ENCODE results near the gene ZHX3.

Gene ZHX3

DNA sequence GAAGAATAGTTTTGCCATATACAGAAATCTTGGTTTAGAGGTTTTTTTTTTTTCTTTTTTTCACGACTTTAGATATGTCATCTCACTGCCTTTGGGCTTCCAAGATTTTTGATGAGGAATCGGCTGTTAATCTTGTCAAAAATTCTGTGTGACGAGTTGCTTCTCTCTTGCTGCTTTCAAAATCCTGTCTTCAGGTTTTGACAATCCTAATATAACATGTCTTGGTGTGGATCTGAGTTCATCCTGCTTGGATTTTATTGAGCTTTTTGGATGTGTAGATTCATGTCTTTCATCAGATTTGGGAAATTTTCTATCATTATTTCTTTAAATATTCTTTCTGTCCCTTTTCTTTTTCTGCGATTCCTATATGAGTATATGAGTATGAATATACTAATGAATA, 119.1 kb downstream of the ZHX3 start:
- no peak for DNase-seq (ENCODE audit: low read depth in 1 of 2, low spot score in 1 of 2)

DNA sequence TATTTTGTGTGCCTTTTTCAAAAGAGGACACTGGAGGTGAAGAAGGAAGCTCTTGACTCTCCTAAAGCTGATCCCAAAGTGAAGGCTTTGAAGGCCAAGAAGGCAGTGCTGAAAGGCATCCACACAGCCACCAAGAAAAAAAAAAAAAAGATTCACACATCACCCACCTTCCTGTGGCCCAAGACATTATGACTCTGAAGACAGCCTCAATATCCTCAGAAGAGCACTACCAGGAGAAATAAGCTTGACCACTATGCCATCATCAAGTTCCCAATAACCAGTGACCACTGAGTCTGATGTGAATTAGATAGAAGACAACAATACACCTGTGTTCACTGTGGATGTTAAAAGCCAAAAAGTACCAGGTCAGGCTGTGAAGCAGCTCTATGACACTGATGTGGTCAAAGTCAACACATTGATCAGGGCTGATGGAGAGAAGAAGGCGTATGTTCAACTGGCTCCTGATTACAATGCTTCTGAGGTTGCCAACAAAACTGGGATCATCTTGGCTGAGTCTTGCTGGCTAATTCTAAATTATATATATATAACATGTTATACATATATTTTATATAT, 120.8 kb downstream of the ZHX3 start:
- no peak for DNase-seq (ENCODE audit: low read depth in 1 of 2, low spot score in 1 of 2)

DNA sequence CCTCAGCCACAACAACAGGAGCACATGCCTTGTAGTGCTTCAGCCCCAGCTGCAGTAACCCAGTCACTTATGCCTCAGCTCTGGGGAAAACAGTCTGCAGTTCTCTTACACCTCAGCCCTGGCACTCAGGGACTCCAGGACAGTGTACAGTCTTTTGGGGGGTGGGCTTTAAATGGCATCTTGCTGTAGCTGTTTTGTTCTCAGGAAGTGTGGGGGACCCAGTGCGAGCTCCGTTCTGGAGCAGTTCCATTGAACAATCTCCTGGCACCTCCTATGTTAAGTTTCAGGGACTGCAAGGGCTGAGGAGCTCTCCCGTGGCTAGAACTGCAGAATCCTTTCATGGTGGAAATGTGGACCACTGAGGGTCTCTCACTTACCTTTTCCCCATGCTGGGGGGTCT, 125.0 kb downstream of the ZHX3 start:
- DNase-seq (ENCODE audit: low read depth in 1 of 2, low spot score in 1 of 2), result no peak

DNA sequence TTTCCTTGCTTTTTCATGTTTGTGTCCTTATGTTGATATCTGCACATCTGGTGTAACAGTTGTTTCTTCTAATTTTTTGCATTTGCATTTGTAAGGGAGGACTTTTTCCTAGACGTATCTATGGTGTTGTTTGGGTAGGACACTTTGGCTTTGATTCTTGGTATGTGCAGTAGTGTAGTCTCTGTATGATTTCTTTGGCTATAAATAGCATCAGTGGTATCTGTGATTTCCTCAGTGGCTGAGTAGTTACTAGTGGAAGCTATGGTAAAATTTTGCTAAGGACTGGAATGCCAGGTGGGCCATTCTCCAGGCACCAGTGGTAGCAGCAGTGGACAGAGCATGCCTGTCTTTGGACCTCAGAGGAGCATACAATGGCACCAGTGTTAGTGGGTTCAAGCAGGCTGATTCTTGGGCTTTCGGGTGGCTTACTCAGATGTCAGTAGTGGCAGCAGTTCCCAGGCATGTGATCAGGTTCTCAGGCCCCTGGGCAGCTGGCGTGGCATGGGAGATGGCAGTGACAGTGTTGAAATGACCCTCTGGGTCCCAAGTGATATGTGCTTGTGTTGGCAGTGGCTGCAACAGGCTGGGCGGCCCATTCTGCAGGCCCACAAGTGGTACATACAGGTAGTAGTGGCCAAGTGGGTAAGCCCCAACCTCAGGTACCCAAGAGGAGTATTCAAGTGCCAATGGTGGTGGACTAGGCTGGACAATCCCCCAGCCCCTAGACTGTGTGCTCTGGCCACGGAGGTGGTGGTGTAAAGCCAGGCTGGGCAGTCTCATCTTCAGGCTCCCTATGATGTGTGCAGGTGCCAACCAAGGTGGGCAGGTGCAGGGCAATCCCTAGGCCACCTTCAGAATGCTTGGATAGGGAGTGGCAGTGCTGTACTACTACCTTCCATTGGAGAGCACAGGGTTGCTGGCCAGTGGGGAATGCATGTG, 125.7 kb downstream of the ZHX3 start:
- no peak for DNase-seq (ENCODE audit: low read depth in 1 of 2, low spot score in 1 of 2)

GRCh38 chr20:41187668-41188067, 129.9 kb downstream of the ZHX3 start:
- no peak for DNase-seq (ENCODE audit: low read depth in 1 of 2, low spot score in 1 of 2)

- no peak for DNase-seq (ENCODE audit: low read depth in 1 of 2, low spot score in 1 of 2)
Measured at GRCh38 chr20:41185013-41185757, 132.3 kb downstream of the ZHX3 start.

DNA sequence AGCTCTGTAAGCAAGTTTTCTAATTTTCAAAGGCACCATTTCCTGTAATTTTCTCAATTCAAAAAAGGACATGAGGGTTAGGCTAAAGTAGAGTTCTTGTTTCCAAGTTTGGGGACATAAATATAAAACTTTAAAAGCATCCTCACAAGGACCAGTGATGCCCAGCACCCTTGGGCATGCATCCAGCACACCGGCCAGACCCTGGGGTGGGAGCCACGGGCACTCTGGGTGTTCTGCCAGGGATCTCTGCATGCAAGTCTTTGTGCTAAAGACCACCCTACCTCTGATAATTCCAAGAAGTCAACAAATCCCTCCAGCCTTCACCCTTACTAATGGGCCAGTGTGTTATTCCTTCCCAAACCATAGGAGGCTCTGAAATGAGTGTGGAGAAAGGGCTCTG, 133.7 kb downstream of the ZHX3 start:
- no peak for DNase-seq (ENCODE audit: low read depth in 1 of 2, low spot score in 1 of 2)

- DNase-seq (ENCODE audit: low read depth in 1 of 2, low spot score in 1 of 2), result no peak
Measured at GRCh38 chr20:41183391-41183790, 134.1 kb downstream of the ZHX3 start.

DNA sequence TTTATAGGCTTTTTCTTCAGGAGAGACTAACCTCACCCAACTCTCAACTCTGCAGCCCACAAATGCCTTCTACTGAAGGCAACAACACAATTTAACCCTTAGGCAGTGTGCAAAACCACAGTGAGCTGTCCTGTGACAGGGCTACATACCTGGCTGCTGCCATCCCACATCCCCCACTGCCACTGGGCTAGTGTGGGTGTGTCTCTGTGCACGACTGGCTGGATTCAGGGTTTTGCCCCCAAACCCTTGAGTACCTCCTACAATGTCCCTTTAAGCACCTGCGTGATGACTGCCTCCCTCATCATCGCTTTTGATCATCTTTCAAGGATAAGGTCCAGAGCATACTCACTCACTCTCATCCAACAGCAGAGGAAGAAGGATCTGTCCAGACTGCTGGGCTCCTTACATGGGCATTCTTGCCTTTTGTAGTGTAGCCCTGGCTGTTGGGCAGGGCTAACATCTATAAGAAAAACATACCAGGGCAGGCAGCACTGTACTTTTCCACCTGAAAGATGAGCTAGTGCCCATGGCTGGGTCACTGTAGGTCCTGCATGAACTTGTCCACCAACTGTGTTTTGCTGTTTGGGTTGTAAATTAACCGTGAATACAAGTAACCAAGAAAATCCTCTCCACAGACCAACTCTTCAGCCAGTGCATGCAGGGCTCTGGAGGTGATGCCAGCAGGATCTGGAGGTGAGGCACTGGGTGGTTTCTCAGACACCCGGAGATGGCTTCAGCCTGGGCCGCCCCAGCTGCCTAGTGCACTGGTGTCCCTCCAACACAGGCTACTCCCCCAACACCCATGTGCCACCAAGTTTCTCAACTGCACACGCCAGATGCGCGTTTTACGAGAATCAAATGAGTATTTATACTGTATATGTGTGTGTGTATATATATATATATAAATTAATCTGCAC, 135.0 kb downstream of the ZHX3 start:
- DNase-seq (ENCODE audit: low read depth in 1 of 2, low spot score in 1 of 2), result no peak

DNA sequence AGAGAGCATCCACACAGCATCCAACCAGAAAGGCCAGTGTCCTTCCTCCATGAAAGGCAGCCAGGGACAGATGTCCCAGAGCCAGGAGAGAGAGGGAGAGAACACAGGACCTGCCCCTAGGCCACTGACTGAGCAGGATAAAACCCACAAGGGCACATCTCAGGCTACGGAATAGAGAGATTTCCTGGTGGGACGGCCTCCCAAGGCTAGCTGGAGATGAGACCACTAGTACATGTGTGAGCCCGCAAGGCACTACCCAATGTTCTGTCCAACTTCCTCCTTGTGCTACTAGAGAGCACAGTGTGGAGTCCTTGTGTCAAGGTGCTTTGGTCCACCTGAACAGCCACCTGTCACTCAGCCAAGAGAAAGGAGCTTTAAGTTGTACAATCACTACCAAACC, 136.0 kb downstream of the ZHX3 start:
- DNase-seq (ENCODE audit: low read depth in 1 of 2, low spot score in 1 of 2), result no peak

DNA sequence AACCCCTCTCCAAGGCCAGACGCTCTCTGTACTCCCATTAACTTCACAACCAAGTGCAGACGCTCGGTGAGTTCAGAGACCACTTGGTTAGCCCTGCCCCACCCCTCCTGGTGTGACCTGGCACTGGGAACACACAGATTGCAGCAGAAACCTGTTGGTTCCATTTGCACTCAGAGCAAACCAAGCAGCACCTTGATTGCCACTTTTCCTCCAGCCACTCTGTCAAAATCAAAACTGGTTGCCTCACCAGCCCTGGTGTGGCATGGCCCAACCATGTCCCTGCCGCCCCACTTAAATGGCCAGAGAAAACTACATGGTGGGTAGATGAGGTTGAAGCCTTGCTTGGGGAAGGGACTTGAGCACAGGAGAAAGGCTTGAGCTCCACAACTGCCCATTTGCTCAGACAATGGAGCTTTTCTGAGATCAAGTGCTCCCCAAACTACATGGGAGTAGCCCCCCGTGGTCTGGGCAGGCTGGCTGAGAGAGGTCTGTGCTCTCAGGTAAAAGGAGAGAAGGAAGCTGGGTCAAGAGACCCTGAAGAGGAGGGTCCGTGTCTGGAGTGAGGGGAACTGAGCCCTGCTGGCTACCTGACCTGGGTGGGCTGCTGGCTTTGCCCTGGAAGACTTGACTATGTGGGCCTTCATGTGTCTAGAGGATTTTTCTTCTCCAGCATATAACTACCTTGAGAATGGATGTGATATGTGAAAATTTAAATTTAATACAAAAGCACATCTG, 136.8 kb downstream of the ZHX3 start:
- DNase-seq (ENCODE audit: low read depth in 1 of 2, low spot score in 1 of 2), result no peak

GRCh38 chr20:41179961-41180360, 137.6 kb downstream of the ZHX3 start:
- DNase-seq (ENCODE audit: low read depth in 1 of 2, low spot score in 1 of 2), result no peak

GRCh38 chr20:41178904-41179432, 138.6 kb downstream of the ZHX3 start:
- no peak for DNase-seq (ENCODE audit: low read depth in 1 of 2, low spot score in 1 of 2)

GRCh38 chr20:41178495-41178894, 139.0 kb downstream of the ZHX3 start:
- DNase-seq (ENCODE audit: low read depth in 1 of 2, low spot score in 1 of 2), result no peak

GRCh38 chr20:41177636-41178035, 139.9 kb downstream of the ZHX3 start:
- DNase-seq (ENCODE audit: low read depth in 1 of 2, low spot score in 1 of 2), result no peak

- DNase-seq (ENCODE audit: low read depth in 1 of 2, low spot score in 1 of 2), result no peak
Measured at GRCh38 chr20:41176711-41177552, 140.6 kb downstream of the ZHX3 start.

- DNase-seq (ENCODE audit: low read depth in 1 of 2, low spot score in 1 of 2), result no peak
Measured at GRCh38 chr20:41175727-41176330, 141.7 kb downstream of the ZHX3 start.

DNA sequence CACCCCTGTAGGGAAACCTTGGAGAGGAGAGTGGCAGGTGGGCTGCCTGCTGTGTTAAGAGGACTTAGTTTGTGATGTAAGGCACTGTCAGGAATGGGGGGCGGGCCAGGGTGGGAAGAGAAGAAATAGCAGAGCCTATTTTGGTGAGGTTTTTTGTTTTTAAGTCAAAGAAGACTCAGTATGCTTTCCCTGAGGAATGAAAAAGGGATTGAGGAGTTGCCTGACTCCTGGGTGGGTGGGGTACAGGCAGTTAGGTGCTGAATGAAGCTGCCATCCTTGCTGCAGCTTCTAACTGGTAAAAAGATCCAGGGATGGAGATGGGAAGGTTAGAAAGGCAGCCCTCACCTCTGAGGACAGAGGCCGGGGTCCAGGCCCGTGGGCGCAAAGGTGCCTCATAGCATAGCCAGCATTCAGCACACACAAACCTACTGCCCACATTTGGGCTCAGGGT, 142.3 kb downstream of the ZHX3 start:
- DNase-seq (ENCODE audit: low read depth in 1 of 2, low spot score in 1 of 2), result no peak

DNA sequence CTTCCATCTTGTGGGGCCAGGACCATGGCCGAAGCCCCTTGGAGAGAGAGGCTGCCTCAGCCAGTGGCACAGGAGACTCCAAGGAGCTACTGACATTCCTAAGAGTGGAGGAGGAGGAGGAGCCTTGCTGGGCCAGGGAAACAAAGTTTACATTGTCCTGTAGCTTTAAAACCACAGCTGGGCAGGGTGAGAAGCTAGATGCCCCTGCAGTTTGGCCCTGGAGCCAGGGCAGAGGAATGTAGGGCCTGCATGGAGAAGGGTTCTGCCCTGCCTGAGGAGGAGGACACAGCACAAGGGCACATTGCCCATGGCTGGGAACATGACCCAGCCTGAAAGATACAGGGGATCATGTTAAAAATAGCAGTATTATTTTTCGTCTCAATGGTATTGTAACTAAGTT, 142.7 kb downstream of the ZHX3 start:
- no peak for DNase-seq (ENCODE audit: low read depth in 1 of 2, low spot score in 1 of 2)

Data from stimulated activated CD4-positive, alpha-beta T cell treated with anti-CD3 and anti-CD28 coated beads, Interleukin-15, amount 100 ng/mL, for 1 hour (primary cell).